DMS79 treated with DMSO at 0.1 percent for 48 hours (cell line): ENCODE data around the gene CTU2.

Experiments used
- DNase-seq: peaks from one replicate; lab custom pipeline; 2025; lab: John Stamatoyannopoulos, UW

Gene CTU2

DNA sequence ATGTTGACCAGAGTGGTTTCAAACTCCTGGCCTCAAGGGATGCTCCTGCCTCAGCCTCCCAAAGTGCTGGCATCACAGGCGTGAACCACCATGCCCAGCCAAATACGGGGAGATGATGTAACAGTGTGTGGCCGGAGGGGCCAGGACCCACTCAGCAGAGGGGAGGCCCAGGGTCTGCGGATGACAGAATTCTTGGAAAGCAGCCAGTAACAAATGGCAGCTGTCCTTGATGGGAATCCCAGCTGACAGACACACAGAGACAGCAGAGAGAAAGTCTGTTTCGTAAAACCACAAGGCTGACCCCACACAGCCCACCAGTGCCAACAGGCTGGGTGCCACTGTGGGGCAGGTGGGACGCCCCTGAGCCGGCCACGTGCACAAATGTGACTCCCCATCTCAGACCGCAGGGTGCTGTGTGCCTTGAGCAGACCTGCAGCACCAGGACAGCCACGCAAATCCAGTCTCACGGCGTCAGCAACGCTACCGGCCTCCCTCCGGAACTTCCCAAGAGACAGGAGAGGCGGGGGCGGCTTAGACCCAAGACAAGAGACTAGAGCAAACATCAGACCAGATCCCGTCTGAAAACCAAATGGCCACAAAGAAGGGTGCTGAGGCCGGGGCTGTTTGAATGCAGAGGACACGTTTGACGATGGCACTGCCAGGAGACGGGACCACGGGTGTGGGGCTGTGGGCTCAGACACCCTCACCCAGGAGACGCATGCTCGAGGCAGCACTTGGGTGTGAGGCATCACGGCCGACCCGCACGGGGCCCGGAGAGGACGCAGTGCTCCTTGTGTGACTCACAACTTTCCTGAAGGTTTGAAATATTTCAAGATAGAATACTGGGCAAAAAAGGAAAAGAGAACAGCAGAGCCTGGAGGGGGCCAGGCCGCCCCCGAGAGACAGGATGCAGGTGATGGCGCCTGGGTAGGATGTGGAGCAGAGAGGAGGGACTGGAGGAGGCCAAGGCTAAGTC lies 24.6 kb downstream of the CTU2 start:
- no peak for DNase-seq

GRCh38 chr16:88731699-88732098 lies 25.4 kb downstream of the CTU2 start:
- DNase-seq, result no peak

- DNase-seq, result no peak
Observed at GRCh38 chr16:88732172-88732960, 26.1 kb downstream of the CTU2 start.

DNA sequence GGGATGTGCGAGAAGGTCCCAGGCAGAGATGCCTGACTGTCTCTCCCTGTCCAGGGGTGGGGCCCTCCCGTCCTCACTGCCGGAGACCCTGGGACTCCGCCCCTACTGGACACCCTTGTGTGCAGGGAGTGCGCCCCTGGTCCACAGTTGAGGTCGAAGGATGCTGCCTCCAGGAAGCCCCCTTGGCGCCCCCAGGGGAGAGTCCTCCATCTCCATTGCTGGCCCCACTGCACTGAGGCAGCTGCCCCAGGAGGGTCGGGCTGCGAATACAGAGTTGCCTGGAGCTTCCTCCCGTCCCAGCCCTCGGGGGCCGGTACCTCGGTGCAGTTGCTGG lies 26.6 kb downstream of the CTU2 start:
- DNase-seq, result no peak

GRCh38 chr16:88733630-88734360 lies 27.5 kb downstream of the CTU2 start:
- no peak for DNase-seq

DNA sequence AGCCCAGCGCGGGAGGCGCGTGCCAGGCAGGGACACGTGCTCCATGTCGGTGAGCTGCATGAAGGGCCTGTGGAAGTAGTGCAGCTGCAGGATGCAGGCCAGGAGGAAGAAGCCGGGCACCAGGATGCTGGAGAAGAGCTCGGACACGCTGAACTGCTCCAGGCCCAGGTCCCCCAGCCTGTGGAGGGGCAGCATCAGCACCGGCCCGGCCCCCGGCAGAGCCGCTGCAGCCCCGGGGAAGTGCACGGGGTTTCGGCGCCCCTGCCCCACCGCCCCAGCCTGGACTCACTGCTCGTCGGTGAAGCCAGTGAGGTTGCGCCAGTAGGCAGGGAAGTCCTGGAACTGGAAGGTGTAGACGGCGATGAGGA lies 28.0 kb downstream of the CTU2 start:
- no peak for DNase-seq

DNA sequence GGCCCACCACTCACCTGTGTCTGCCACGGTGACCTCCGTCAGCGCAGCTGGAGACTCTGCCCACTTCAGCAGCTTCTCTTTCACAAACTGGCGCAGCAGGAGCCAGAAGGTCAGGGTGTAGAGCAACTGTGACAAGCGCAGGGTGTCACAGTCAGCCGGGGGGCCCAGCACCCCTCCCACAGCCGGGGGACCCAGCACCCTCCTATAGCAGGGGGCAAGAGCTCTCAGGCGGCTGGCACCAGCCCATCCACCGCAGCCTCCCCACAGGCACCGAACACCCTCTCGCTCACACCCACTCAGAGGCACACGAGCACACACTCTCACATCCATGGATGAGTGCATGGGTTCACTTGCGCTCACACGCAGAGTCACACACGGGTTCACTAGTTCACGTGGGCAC lies 28.8 kb downstream of the CTU2 start:
- DNase-seq, result no peak

- DNase-seq, result no peak
Observed at GRCh38 chr16:88735616-88736015, 29.3 kb downstream of the CTU2 start.

- no peak for DNase-seq
Observed at GRCh38 chr16:88736088-88736487, 29.8 kb downstream of the CTU2 start.

- DNase-seq, result no peak
Observed at GRCh38 chr16:88736496-88736895, 30.2 kb downstream of the CTU2 start.

- peak; percentile 16 for DNase-seq
Observed at GRCh38 chr16:88737298-88738150, 31.2 kb downstream of the CTU2 start.

DNA sequence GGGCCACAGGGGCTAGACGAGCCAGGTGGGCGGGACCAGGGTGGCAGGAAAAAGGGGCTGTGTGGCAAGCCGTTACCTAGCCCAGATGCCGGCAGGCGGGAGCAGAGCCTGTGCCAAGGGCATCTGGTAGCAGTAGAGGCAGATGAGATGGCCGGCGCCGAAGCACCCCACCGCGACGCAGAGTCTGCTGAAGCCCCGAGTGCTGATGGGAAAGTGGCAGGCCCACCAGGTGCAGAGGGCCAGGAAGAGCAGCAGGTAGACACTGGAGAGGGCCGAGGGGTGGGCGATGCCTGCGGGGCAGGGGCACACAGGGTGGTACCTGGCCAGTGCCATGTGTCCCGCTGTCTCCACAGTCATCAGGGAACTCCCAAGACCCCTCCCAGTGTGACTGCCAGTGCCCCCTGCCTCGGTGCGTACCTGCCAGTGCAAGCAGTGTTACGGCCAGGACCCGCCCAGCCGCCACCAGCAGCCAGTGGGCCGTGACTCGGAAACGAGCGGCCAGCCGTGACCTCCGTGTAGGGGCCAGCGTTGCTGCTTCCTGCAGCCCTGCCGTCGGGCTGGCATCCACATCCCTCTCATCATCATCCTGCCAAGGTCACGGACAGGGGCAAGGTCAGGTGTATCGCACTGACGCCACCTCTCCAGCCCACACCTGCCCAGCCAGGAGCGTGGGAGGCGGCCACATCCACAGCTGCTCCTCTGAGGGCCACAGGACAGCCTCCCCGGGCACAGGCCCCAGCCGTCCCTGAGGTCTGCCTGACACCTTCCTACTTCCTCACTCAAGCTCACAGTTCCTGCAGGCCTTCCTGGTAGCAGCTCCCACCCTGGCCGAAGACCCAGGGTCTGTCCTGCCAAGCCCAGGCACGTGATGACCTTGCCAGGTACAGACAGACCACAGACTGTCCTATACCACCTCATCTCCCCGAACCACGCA lies 32.1 kb downstream of the CTU2 start:
- DNase-seq, result no peak

- no peak for DNase-seq
Observed at GRCh38 chr16:88739139-88739976, 33.1 kb downstream of the CTU2 start.

DNA sequence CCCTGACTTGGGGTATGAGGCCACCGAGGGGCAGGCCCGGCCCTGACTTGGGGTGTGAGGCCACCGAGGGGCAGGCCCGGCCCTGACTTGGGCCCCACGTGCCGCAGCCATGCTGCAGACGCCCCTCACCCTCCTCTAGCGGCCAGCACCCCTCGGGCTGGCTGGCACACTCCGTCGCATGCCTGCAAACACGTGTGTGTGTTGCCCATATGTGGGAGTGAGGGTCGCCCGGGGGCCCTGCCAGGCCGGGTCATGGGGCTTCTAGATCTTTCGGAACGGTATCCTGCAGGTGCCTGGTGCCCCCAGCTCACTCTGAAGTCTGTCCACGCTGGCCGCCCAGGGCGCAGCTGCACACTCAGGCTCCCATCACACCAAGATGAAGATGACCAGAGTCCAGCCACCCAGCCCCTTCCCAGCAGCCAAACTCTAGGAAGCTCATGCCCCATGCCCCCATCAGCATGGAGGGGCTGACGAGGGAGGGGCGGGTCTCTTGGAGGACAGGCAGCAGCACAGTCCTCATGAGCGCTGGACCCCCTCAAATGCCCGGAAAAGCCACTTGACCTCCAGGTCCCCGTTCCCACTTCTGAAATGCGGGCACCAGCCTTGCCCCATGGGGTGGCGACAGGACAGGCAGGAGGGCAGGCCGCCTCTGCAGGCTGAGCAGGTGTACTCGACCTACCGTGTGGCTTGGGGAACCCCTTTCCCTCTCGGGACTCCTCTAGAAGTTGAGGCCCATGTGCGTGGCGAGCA lies 33.8 kb downstream of the CTU2 start:
- DNase-seq, result no peak

DNA sequence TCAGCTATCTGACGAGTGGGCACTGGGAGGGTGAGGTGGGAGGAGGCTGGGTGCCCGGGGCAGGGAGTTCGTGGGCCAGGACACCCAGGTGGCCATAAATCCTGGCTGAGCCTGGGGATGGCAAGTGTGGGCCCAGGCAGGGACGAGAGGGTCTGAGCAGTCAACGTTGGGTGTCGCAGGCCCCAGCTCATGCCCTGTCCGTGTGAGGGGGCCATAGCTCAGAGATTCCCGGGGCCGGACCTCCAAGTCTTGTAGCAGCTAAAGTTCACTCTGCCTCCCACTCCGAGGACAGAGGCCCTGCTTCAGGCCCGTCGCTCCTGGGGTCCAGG lies 34.4 kb downstream of the CTU2 start:
- DNase-seq, result no peak

DNA sequence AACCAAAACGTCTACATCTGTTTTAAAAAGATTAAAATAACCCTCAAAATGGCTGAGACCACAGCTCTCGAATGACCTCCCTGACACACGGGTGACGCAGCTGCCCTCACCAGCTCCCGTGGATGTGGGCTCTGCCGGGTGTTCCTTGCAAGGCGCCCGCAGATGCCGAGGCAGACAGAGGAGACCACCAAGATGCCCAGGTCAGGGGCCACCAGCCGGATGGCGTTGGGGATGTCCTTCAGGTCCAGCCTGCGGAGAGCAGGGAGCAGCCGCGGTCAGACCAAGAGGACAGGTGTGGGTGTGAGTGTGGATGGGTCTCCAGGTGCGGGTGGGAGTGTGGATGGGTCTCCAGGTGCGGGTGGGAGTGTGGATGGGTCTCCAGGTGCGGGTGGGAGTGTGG lies 35.1 kb downstream of the CTU2 start:
- DNase-seq, result no peak

GRCh38 chr16:88742896-88743605 lies 36.7 kb downstream of the CTU2 start:
- DNase-seq, result no peak
